HepG2 (cell line): ENCODE measurements around the gene FAM240A. TPM values are rescaled to one million over a fixed set of nuclear protein-coding genes. Genes with fewer than 3 reads are reported as not detected.

Source experiments
- EP300 ChIP-seq, 3 experiments: sonication (generic) in 1 of 3; formaldehyde crosslinking in 1 of 3; IDR thresholded peaks; 2 replicates each; pipeline versions ENCODE4 v1.5.1 to v1.6.1; 2011 to 2020; ENCODE audit warnings: low read depth in 2 of 3, low read length in 2 of 3, borderline replicate concordance in 1 of 3, improper control_type of control experiment in 1 of 3, mild to moderate bottlenecking in 1 of 3, missing genetic modification reagents in 1 of 3, moderate library complexity in 1 of 3
- ETV5 ChIP-seq: IDR thresholded peaks from 2 replicates; pipeline ENCODE4 v1.6.1; 2018; ENCODE audit warnings: missing biosample characterization, missing genetic modification reagents, inconsistent platforms, borderline replicate concordance
- ETV6 ChIP-seq: sonication (generic); formaldehyde crosslinking; conservative IDR thresholded peaks from 2 replicates; pipeline ENCODE4 v1.4.0; 2020; ENCODE audit warnings: missing genetic modification reagents
- JUNB ChIP-seq: sonication (generic); formaldehyde crosslinking; IDR thresholded peaks from 2 replicates; pipeline ENCODE4 v1.8.0; 2022; ENCODE audit warnings: missing genetic modification reagents, mild to moderate bottlenecking, borderline replicate concordance
- KLF13 ChIP-seq: sonication (generic); formaldehyde crosslinking; IDR thresholded peaks from 2 replicates; pipeline ENCODE4 v1.4.0; 2020; ENCODE audit warnings: mild to moderate bottlenecking, missing genetic modification reagents
- NFIB ChIP-seq: sonication (generic); formaldehyde crosslinking; IDR thresholded peaks from 2 replicates; pipeline ENCODE4 v1.9.0; 2021; ENCODE audit warnings: missing genetic modification reagents, mild to moderate bottlenecking, borderline replicate concordance
- RBM39 ChIP-seq: fragments of 200-400 bp; formaldehyde crosslinking; IDR thresholded peaks from one replicate; pipeline ENCODE4 v1.6.1; 2018; ENCODE audit warnings: antibody characterized with exemption, mild to moderate bottlenecking, low read depth, low read length; ENCODE audit not compliant: poor library complexity, severe bottlenecking
- SOX5 ChIP-seq: IDR thresholded peaks from 2 replicates; pipeline ENCODE4 v1.6.1; 2016; ENCODE audit warnings: borderline replicate concordance
- SP5 ChIP-seq: IDR thresholded peaks from 2 replicates; pipeline ENCODE4 v1.6.1; 2016; ENCODE audit warnings: low read depth, borderline replicate concordance
- TCF7 ChIP-seq: sonication (generic); IDR thresholded peaks from 2 replicates; pipeline ENCODE4 v1.6.1; 2016; ENCODE audit warnings: antibody characterized with exemption, low read depth
- ZEB1 ChIP-seq: IDR thresholded peaks from 2 replicates; pipeline ENCODE4 v1.6.1; 2012; ENCODE audit warnings: mild to moderate bottlenecking, low read depth, inconsistent platforms; ENCODE audit not compliant: insufficient replicate concordance
- ZFX ChIP-seq: sonication (generic); formaldehyde crosslinking; IDR thresholded peaks from 2 replicates; pipeline ENCODE4 v1.4.0; 2020; ENCODE audit warnings: mild to moderate bottlenecking, low read depth, missing genetic modification reagents, moderate library complexity
- ZNF331 ChIP-seq: sonication (generic); formaldehyde crosslinking; IDR thresholded peaks from 2 replicates; pipeline ENCODE4 v1.4.0; 2020; ENCODE audit warnings: missing genetic modification reagents
- ZNF780A ChIP-seq: sonication (generic); formaldehyde crosslinking; IDR thresholded peaks from 2 replicates; pipeline ENCODE4 v1.8.0; 2022; ENCODE audit warnings: mild to moderate bottlenecking, missing genetic modification reagents, moderate library complexity
- ZNF781 ChIP-seq: sonication (generic); formaldehyde crosslinking; IDR thresholded peaks from 2 replicates; pipeline ENCODE4 v1.5.1; 2020; ENCODE audit warnings: borderline replicate concordance, mild to moderate bottlenecking, missing genetic modification reagents; ENCODE audit errors: not compliant biosample characterization
- polyA plus RNA-seq, 8 experiments: library from polyadenylated mRNA; depleted of rRNA in 3 of 8; stranded (reverse) in 7 of 8; unstranded in 1 of 8; fragments of >200 nt; fragmentation: Illumina TruSeq in 4 of 8; extraction: Trizol in 4 of 8; gene quantifications; 2 replicates each; pipeline versions ENCODE4 v1.2.1 to v1.2.3, GENCODE V29; 2011 to 2016; ENCODE audit warnings: low read depth in 4 of 8, missing spikeins in 1 of 8, mixed read lengths in 1 of 8; ENCODE audit not compliant: insufficient read depth in 1 of 8
- total RNA-seq, 5 experiments: library from RNA; depleted of rRNA; stranded (reverse); fragments of >200 nt; fragmentation: Illumina TruSeq; extraction: Trizol; gene quantifications; 2 replicates each; pipeline ENCODE4 v1.2.3, GENCODE V29; 2016; ENCODE audit warnings: low read depth in 1 of 5
- TF ChIP-seq, protein P1 (sequence below): sonication (generic); formaldehyde crosslinking; IDR thresholded peaks from 2 replicates; pipeline ENCODE4 v1.5.1; 2020; ENCODE audit warnings: mild to moderate bottlenecking, missing genetic modification reagents, moderate library complexity
- TF ChIP-seq, protein P2 (sequence below): IDR thresholded peaks from 2 replicates; pipeline ENCODE4 v1.6.1; 2016; ENCODE audit warnings: mild to moderate bottlenecking
- TF ChIP-seq, protein P3 (sequence below): IDR thresholded peaks from 2 replicates; pipeline ENCODE4 v1.4.0; 2020; ENCODE audit warnings: mild to moderate bottlenecking, missing genetic modification reagents

FAM240A gene
- total and polyA plus RNA-seq, 2 of the 13 experiments (the other 11 are each of a cell fraction or from before 2014, with no cell fraction given): not detected

DNA sequence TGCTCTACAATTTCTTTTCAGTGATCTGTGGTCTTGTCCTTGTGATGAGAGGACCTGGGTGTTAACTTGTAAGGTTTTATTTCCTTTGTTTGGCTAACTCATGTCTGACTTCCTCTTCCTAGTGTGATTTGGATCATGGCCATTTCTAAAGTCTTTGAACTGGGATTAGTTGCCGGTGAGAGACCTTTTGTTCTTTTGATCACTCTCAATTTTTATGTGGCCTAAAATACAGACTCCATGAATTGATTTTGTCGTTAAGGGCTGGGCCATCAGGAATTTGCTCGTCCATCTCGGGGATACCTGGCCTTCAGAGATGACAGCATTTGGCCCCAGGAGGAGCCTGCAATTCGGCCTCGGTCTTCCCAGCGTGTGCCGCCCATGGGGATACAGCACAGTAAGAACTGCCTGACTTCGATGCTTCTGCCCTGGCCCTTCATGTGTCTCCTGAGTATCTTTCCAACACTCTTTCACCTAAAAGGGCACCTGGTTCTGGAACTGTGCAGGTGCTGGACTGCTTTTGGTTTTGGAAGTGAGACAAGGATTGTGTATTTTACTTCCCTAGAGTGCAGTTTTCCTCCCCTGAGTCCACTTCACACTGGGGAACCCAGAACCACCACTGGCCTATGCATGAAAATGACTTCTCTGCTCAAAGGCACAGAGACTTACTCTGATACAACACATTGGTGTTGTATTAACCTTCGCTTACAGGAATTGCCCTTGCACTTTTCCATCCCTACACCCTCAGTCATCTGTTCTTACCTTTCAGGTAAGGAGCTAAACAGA is 33.2 kb upstream of the FAM240A start (continued):
- peak; percentile 98 for TF ChIP-seq SOX5 (CRISPR knock-in tag)
- TF ChIP-seq, protein P1, sequence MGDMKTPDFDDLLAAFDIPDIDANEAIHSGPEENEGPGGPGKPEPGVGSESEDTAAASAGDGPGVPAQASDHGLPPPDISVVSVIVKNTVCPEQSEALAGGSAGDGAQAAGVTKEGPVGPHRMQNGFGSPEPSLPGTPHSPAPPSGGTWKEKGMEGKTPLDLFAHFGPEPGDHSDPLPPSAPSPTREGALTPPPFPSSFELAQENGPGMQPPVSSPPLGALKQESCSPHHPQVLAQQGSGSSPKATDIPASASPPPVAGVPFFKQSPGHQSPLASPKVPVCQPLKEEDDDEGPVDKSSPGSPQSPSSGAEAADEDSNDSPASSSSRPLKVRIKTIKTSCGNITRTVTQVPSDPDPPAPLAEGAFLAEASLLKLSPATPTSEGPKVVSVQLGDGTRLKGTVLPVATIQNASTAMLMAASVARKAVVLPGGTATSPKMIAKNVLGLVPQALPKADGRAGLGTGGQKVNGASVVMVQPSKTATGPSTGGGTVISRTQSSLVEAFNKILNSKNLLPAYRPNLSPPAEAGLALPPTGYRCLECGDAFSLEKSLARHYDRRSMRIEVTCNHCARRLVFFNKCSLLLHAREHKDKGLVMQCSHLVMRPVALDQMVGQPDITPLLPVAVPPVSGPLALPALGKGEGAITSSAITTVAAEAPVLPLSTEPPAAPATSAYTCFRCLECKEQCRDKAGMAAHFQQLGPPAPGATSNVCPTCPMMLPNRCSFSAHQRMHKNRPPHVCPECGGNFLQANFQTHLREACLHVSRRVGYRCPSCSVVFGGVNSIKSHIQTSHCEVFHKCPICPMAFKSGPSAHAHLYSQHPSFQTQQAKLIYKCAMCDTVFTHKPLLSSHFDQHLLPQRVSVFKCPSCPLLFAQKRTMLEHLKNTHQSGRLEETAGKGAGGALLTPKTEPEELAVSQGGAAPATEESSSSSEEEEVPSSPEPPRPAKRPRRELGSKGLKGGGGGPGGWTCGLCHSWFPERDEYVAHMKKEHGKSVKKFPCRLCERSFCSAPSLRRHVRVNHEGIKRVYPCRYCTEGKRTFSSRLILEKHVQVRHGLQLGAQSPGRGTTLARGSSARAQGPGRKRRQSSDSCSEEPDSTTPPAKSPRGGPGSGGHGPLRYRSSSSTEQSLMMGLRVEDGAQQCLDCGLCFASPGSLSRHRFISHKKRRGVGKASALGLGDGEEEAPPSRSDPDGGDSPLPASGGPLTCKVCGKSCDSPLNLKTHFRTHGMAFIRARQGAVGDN (CRISPR knock-in tag): peak; percentile 79
- TF ChIP-seq KLF13 (CRISPR knock-in tag): no peak
- no peak for TF ChIP-seq NFIB
- TF ChIP-seq ZNF331 (CRISPR knock-in tag): 0 out of 2 replicates have a peak, but pooled peaks have one; percentile 35
- TF ChIP-seq ZNF781: no peak
- TF ChIP-seq, protein P2, sequence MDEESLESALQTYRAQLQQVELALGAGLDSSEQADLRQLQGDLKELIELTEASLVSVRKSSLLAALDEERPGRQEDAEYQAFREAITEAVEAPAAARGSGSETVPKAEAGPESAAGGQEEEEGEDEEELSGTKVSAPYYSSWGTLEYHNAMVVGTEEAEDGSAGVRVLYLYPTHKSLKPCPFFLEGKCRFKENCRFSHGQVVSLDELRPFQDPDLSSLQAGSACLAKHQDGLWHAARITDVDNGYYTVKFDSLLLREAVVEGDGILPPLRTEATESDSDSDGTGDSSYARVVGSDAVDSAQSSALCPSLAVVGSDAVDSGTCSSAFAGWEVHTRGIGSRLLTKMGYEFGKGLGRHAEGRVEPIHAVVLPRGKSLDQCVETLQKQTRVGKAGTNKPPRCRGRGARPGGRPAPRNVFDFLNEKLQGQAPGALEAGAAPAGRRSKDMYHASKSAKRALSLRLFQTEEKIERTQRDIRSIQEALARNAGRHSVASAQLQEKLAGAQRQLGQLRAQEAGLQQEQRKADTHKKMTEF (CRISPR knock-in tag): peak; percentile 29; the same call in 1 of the 2 replicates
- peak; percentile 93 for TF ChIP-seq TCF7
- TF ChIP-seq ETV6 (CRISPR knock-in tag): 0 out of 2 replicates have a peak, but pooled peaks have one; percentile 56
- TF ChIP-seq EP300 (IDR thresholded peaks at IDR 0.05; ENCODE audit: low read depth in 2 of 2, low read length in 2 of 2): peak in 1 of 2 experiments; percentile 88; a peak in 2 of 4 replicates
- TF ChIP-seq EP300 (CRISPR knock-in tag; IDR thresholded peaks at IDR 0.05; ENCODE audit: borderline replicate concordance): peak; percentile 35; the same call in 1 of the 2 replicates
- no peak for TF ChIP-seq ZNF780A (CRISPR knock-in tag)
- TF ChIP-seq JUNB: no peak
- no peak for TF ChIP-seq RBM39
- TF ChIP-seq ZFX (CRISPR knock-in tag): 0 out of 2 replicates have a peak, but pooled peaks have one; percentile 21
- peak; percentile 91 for TF ChIP-seq ETV5 (CRISPR knock-in tag)
- TF ChIP-seq, protein P3, sequence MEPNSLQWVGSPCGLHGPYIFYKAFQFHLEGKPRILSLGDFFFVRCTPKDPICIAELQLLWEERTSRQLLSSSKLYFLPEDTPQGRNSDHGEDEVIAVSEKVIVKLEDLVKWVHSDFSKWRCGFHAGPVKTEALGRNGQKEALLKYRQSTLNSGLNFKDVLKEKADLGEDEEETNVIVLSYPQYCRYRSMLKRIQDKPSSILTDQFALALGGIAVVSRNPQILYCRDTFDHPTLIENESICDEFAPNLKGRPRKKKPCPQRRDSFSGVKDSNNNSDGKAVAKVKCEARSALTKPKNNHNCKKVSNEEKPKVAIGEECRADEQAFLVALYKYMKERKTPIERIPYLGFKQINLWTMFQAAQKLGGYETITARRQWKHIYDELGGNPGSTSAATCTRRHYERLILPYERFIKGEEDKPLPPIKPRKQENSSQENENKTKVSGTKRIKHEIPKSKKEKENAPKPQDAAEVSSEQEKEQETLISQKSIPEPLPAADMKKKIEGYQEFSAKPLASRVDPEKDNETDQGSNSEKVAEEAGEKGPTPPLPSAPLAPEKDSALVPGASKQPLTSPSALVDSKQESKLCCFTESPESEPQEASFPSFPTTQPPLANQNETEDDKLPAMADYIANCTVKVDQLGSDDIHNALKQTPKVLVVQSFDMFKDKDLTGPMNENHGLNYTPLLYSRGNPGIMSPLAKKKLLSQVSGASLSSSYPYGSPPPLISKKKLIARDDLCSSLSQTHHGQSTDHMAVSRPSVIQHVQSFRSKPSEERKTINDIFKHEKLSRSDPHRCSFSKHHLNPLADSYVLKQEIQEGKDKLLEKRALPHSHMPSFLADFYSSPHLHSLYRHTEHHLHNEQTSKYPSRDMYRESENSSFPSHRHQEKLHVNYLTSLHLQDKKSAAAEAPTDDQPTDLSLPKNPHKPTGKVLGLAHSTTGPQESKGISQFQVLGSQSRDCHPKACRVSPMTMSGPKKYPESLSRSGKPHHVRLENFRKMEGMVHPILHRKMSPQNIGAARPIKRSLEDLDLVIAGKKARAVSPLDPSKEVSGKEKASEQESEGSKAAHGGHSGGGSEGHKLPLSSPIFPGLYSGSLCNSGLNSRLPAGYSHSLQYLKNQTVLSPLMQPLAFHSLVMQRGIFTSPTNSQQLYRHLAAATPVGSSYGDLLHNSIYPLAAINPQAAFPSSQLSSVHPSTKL: peak; percentile 88
- peak; percentile 77 for TF ChIP-seq ZEB1
- 0 out of 2 replicates have a peak, but pooled peaks have one; percentile 43 for TF ChIP-seq SP5 (CRISPR knock-in tag)
